ENCODE data around the gene RPP21. TPM values are rescaled to one million over a fixed set of nuclear protein-coding genes. Genes with fewer than 3 reads are reported as not detected.

RPP21 gene
- total RNA-seq, result 46.0 TPM

DNA sequence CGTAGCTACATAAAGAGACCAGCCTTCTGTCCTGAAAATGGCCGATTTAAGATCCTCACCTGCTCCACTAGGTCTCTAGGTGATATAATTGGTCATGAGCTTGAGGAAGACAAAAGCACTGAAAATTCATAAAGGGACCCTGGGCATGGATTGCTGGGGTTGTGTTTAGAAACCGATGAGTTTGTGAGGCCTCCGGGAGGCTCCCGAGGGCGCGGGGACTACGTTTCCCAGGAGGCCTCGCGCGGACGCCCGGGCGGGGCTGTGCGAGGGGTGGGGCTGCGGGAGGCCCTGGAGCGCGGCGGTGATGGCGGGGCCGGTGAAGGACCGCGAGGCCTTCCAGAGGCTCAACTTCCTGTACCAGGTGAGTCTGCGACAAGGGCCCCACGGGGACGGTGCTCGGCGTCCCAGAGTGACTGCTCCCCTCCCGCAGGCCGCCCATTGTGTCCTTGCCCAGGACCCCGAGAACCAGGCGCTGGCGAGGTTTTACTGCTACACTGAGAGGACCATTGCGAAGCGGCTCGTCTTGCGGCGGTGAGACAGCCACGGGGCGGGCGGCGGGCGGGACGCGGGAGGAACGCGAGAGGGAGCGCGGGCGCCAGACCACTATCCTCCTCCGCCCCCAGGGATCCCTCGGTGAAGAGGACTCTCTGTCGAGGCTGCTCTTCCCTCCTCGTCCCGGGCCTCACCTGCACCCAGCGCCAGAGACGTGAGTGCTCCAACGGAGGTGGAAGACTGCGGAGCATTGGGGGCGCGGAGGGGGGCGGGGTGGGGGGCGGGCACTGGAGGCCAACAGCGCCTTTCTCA, at the start of gene RPP21:
Gene RPP21 (plus strand): TSS at position 289 of the 804 bp plus-strand sequence. CDS start 16 bp downstream, at position 305.
- peak; percentile 97 for ATAC-seq

GRCh38 chr6:30295837-30296236, 49.1 kb upstream of the RPP21 start:
- ATAC-seq, result no peak

DNA sequence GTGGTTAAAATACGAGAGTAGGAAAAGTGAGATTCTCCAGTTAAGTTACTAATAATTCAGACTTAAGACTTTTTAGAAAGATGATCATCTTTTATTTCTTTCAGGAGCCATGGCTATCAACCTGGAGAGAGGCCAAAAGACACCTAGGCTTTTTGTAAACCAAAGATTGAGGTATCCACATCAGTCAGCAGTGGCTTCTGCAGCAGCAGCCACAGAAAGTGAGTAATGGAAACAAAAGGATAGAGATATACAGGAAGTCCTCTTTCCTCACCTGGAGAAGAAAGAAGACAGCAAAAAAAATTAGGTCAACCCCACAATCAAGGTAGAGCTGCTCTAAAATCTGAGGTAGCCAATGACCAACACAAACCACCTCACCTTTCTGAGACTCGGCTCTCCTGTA, 41.0 kb upstream of the RPP21 start:
- ATAC-seq, result no peak

DNA sequence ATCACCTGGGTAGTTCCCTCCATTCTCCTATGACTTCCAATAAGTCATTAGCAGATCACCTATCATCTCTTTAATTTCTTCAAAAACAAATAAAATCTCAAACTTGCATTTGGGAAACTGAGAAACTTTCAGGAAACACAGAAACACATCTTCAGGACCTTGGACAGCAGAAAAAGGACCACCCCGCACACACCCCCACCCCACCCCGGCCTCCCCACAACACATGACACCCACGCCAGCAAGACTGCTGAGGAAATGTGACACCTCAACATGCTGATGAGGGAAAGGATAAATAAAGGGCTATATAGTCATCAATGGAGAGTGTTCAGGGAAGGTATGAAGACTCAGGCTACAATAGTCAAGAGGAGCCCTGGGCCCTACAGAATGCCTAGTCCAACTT, 33.9 kb upstream of the RPP21 start:
- ATAC-seq, result no peak

- no peak for ATAC-seq
These were observed 33.3 kb upstream of the RPP21 start for GRCh38 chr6:30311671-30312070.

DNA sequence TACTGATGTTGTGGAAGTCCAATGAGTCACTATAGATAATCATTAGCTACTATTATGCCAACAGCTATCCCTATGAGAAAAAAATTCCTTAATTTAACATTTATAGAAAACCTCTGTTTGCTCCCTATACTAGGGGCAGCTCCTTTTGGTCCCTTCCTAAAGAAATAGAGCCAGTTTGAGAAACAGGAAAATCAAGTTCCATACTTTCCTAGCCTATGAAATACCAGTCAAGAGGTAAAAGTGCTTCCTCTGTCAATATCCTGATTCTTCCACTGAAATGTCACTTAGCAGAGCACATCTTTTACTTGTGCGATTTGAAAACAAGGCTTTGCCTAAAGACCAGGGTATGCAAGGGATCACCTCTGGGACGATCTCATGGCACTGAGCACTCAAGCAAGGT, 32.7 kb upstream of the RPP21 start:
- ATAC-seq, result no peak

GRCh38 chr6:30312676-30313321, 32.2 kb upstream of the RPP21 start:
- no peak for ATAC-seq

DNA sequence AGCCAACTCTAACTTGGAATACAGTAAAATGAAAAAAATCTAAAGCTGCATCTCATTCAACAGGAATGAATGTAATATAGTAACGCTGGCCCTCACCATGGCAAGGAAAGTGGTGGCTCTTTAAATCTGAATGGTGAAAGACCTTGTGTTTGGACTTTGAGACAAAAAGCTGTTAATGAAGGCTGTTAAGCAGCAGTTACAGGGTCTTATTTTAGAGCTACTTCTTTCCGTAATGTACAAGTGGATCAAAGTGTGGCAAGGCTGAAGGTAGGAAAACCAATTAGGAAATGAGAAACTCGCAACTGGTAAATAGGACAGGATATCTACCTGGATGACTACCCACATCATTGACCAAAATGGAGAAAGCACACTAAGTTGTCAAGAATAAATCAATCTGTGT, 29.8 kb upstream of the RPP21 start:
- no peak for ATAC-seq

DNA sequence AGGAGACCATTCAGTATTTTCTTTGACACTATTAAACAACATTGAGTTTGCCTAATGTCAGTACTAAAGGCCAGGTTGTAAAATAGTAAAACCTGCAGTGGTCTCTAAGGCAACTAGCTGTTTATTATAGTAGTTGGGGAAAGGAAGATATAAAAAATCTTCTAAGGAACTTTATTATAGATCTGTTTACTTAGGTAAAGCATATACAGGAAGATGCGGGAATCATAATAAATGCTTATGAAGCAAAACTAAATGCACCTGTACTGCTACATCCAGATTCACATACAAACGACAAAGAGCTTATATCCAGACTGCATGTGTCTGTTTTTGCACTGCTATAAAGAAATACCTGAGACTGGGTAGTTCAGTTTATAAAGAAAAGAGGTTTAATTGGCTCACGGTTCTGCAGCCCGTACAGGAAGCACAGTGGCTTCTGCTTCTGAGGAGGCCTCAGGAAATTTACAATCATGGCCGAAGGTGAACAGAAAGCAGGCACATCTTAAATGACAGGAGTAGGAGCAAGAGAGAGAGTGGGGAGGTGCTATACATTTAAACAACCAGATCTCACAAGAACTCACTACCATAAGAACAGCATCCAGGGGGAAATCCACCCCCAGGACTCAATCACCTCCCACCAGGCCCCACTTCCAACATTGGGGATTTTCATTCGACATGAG, 26.9 kb upstream of the RPP21 start:
- no peak for ATAC-seq

- ATAC-seq, result no peak
These were observed 25.7 kb upstream of the RPP21 start for GRCh38 chr6:30319146-30319835.

DNA sequence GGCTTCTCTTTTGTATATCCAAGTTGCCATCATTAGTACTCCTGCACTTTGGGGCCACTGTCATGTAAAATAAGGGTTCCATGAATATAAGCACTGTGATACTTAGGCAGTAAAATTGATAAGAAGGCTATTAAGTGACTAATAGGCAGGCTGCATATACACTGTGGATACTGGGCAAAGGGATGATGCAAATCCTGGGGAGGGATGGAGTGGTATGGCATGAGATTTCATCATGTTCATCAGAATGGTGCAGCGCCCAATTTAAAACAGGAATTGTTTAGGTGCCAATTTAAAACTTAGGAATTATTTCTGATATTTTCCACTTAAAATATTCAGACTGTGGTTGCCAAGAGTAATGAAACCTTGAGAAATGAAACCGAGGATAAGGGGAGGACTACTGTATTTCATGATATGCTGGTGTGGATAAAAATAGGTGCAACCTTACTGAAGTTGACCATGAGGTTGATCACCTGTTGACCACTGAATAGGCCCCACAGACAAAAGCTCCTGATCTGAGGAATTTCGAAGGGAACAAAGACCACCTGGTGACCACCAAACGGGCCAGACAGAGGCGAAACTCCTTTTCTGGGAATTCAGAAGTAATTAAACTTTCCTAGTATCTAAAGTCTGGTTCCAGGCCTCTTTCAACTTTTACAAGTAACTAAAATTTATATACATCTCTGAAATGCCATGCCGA, 23.1 kb upstream of the RPP21 start:
- no peak for ATAC-seq

GRCh38 chr6:30322527-30323501, 22.1 kb upstream of the RPP21 start:
- ATAC-seq, result no peak

- ATAC-seq, result no peak
These were observed 21.1 kb upstream of the RPP21 start for GRCh38 chr6:30323806-30324205.

- peak; percentile 67 for ATAC-seq
These were observed 19.6 kb upstream of the RPP21 start for GRCh38 chr6:30325150-30325872.

- peak; percentile 73 for ATAC-seq
These were observed 19.0 kb upstream of the RPP21 start for GRCh38 chr6:30325873-30326525.

GRCh38 chr6:30326526-30327231, 18.3 kb upstream of the RPP21 start, which contains the start of gene TRIM39:
TRIM39 (plus strand) TSS chr6:30326927; CDS start chr6:30329318, 2,391 bp downstream.
- ATAC-seq, result peak; percentile 79

DNA sequence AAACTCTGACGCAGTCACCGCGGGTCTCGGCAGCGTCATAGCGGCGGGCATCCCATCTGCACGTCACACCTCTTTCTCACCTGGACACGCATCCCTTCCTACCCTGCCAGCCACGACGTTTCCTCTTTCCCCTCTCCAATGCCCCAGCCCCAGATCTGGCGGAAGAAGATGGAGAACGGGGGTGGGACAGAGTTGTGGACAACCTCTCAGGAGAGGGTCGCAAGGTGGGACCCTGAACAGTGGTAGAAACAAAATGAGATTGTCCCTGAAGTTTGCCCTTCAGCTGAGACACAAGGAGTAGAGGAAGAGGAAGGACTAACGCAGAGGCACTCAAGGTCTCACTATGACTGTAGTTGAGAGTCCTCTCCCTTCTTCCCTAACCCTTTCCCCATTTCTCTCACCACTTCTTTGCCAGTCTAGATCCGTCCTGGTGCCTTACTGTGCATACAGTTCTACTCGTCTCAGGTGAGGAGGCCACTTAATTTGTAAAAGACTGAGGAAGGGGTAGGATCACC, 17.7 kb upstream of the RPP21 start:
- no peak for ATAC-seq

- ATAC-seq, result no peak
These were observed 16.6 kb upstream of the RPP21 start for GRCh38 chr6:30328397-30328796.

GRCh38 chr6:30329331-30329730, 15.6 kb upstream of the RPP21 start:
- no peak for ATAC-seq

Data from esophagus mucosa (tissue), 1 donor.